Skin epidermis (tissue), 12 donors: ENCODE data around the gene LMBR1.
"Not testable (repeated sequence)": the region's sequence is repeated elsewhere in the genome, so short reads cannot be mapped to it uniquely, and the experiment has no call there.

ENCODE experiments used
- H3K27ac ChIP-seq, 21 experiments: fragments of 200-600 bp; sonication (generic) in 11 of 21; one replicate each; pipeline ENCODE4 v1.5.0; 2020; ENCODE audit warnings: mild to moderate bottlenecking in 3 of 21, inconsistent platforms in 2 of 21, moderate library complexity in 2 of 21
- H3K4me3 ChIP-seq, 7 experiments: fragments of 200-600 bp; sonication (generic) in 2 of 7; one replicate each; pipeline ENCODE4 v1.5.0; 2020; ENCODE audit warnings: inconsistent platforms in 2 of 7, mild to moderate bottlenecking in 2 of 7, moderate library complexity in 1 of 7

Gene LMBR1

GRCh38 chr7:156909574-156910252 is 16.7 kb upstream of the LMBR1 start:
- not testable (repeated sequence) for H3K4me3 ChIP-seq, H3K27ac ChIP-seq

GRCh38 chr7:156907656-156908055 is 14.7 kb upstream of the LMBR1 start:
- Histone ChIP-seq H3K4me3 (no peak overlapping the region), H3K27ac (peak overlapping the region in 2 of 21 experiments; percentile 11 to 60)

DNA sequence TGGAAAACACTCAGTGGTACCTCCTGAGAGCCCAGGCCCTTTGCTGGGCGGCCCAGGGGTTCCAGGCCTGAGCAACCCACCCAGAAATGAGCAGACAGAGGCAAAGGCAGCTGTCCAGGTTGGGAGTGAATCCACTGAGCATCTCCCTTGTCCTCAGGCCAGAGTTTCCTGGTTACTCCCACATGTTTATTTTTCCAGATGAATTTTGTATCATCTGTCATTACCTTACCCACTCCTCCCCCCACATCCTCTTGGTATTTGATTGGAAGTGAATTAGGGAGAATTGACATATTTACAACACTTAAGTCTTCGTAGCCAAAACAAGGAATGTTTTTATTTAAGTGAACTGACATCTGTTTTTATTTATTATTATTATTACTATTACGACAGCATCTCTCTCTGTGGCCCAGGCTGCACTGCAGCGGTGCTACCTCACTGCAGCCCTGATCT is 13.2 kb upstream of the LMBR1 start:
- H3K27ac ChIP-seq = no peak overlapping the region
- no peak overlapping the region for H3K4me3 ChIP-seq

- peak overlapping the region in 6 of 21 experiments; percentile 4 to 71 (median 32) for H3K27ac ChIP-seq
- H3K4me3 ChIP-seq = no peak overlapping the region
Observed at GRCh38 chr7:156903232-156903909, 10.4 kb upstream of the LMBR1 start.

DNA sequence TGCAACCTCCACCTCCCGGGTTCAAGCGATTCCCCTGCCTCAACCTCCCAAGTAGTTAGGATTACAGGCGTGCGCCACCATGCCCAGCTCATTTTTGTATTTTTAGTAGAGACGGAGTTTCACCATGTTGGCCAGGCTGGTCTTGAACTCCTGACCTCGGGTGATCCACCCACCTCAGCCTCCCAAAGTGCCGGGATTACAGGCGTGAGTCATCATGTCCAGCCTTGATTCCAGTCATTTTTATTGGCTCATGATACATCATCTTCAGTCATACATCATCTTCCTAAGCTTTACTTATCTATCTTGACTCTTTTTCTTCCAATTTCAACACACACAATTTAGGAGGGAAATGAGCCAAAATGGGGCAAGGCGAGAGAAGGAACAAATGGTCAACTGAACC is 7.1 kb upstream of the LMBR1 start:
- not testable (repeated sequence) for H3K27ac ChIP-seq, H3K4me3 ChIP-seq

DNA sequence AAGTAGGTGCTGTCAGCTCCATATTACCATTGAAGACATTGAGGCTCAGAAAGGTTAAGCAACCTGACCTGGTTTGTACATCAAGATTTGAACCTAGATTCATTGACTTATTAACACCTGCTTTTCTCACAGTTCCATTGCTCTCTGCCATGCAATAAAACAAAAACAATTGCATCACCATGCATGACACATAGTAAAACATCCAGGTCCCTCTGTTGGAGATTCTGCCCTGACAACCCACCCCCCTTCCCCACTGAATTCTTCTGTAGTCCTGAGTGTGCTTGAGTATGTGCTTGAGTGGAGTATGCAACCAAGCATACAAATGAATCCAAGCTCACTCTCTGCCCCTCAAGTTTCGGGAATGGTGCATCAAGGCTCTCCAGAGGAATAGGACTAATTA is 6.0 kb upstream of the LMBR1 start:
- Histone ChIP-seq H3K4me3 (no peak overlapping the region), H3K27ac (no peak overlapping the region)

- no peak overlapping the region for H3K4me3 ChIP-seq
- no peak overlapping the region for H3K27ac ChIP-seq
Observed at GRCh38 chr7:156897673-156898072, 4.7 kb upstream of the LMBR1 start.

GRCh38 chr7:156896388-156897022 is 3.5 kb upstream of the LMBR1 start:
- no peak overlapping the region for H3K4me3 ChIP-seq
- H3K27ac ChIP-seq = peak overlapping the region in 2 of 21 experiments; percentile 12 to 64

- Histone ChIP-seq H3K4me3 (no peak overlapping the region), H3K27ac (peak overlapping the region in 7 of 21 experiments; percentile 13 to 84 (median 55))
Observed at GRCh38 chr7:156895024-156895780, 2.2 kb upstream of the LMBR1 start.

- peak overlapping the region; percentile 69 to 97 (median 89) for H3K27ac ChIP-seq
- H3K4me3 ChIP-seq = peak overlapping the region; percentile 70 to 95 (median 87)
Observed at GRCh38 chr7:156892081-156892800, 742 bp downstream of the LMBR1 start.

- Histone ChIP-seq H3K27ac (no peak overlapping the region), H3K4me3 (no peak overlapping the region)
Observed at GRCh38 chr7:156889746-156890145, 3.2 kb downstream of the LMBR1 start.

DNA sequence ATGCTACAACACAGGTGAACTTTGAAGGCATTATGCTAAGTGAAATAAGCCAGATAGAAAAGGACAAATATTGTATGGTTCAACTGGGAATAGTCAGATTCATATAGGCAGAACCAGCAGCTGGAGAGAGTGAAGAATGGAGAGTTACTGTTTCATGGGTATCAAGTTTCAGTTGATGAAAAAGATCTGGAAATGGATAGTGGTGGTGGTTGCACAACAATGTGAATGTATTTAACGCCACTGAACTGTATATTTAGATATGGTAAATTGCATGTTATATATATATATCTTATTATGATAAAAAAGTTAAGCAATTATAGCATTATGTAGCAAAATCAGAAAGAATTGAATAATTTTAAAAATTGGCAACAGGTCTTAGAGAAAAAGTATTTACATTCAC is 3.9 kb downstream of the LMBR1 start:
- no peak overlapping the region for H3K4me3 ChIP-seq
- H3K27ac ChIP-seq = no peak overlapping the region

- Histone ChIP-seq H3K27ac (no peak overlapping the region), H3K4me3 (no peak overlapping the region)
Observed at GRCh38 chr7:156886020-156886795, 6.8 kb downstream of the LMBR1 start.

DNA sequence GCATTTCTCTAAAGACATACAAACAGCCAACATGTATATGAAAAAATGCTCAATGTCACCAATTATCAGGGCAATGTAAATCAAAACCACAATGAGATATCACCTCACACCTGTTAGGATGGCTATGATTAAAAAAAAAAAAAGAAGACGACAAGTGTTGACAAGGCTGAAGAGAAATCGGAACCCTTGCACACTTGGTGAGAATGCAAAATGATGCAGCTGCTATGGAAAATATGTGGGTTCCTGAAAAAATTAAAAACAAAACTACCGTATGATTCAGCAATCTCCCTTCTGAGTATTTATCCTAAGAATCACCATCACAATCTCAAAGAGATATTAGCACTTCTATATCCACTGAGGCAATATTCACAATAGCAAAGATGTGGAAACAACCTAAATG is 11.3 kb downstream of the LMBR1 start:
- Histone ChIP-seq H3K4me3 (no peak overlapping the region), H3K27ac (no peak overlapping the region)

GRCh38 chr7:156875766-156876165 is 17.2 kb downstream of the LMBR1 start:
- no peak overlapping the region for H3K27ac ChIP-seq
- H3K4me3 ChIP-seq = no peak overlapping the region

GRCh38 chr7:156868363-156868762 is 24.6 kb downstream of the LMBR1 start:
- H3K27ac ChIP-seq, H3K4me3 ChIP-seq: not testable (repeated sequence)

- H3K4me3 ChIP-seq = no peak overlapping the region
- no peak overlapping the region for H3K27ac ChIP-seq
Observed at GRCh38 chr7:156865493-156865892, 27.5 kb downstream of the LMBR1 start.

DNA sequence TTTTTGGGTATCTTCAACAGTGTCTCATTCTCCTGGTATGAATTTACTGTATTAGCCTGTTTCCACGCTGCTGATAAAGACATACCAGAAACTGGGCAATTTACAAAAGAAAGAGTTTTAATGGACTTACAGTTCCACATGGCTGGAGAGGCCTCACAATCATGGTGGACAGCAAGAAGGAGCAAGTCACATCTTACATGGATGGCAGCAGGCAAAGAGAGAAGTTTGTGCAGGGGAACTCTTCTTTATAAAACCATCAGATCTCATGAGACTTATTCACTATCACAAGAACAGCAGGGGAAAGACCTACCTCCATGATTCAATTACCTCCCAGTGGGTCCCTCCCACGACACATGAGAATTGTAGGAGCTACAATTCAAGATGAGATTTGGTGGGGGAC is 31.0 kb downstream of the LMBR1 start:
- not testable (repeated sequence) for H3K27ac ChIP-seq, H3K4me3 ChIP-seq

DNA sequence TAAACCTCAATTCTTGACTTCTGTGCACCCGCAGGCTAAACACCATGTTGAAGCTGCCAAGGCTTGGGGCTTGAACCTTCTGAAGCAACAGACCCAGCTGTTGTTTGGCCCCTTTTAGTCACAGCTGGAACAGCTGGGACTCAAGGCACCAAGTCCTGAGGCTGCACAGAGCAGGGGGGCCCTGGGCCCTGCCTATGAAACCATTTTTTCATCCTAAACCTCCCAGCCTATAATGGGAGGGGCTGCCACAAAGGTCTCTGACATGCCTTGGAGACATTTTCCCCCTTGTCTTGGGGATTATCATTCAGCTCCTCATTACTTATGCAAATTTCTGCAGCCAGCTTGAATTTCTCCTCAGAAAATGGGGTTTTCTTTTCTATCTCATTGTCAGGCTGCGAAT is 31.8 kb downstream of the LMBR1 start:
- H3K27ac ChIP-seq = no peak overlapping the region
- no peak overlapping the region for H3K4me3 ChIP-seq
